OCI-LY1 (cell line): ENCODE results near the gene CEP104.

Source experiments
- H2AFZ ChIP-seq: fragments of 200-600 bp; sonication (generic), shearing (Covaris generic); 2 replicates; pipeline ENCODE4 v1.6.0; 2014; ENCODE audit warnings: antibody characterized with exemption, mild to moderate bottlenecking, low read length
- H3F3A ChIP-seq: fragments of 200-600 bp; sonication (generic), shearing (Covaris generic); 2 replicates; pipeline ENCODE4 v1.6.0; 2014; ENCODE audit warnings: mild to moderate bottlenecking, antibody characterized with exemption, low read length, moderate library complexity; ENCODE audit not compliant: insufficient read depth
- H3K27ac ChIP-seq: fragments of 200-600 bp; sonication (generic); 2 replicates; pipeline ENCODE4 v1.5.1; 2014; ENCODE audit warnings: low read length, mixed run types, mild to moderate bottlenecking, low read depth; ENCODE audit not compliant: poor library complexity, severe bottlenecking
- H3K27me3 ChIP-seq: fragments of 200-600 bp; sonication (generic); 2 replicates; pipeline ENCODE4 v1.6.0; 2014; ENCODE audit warnings: antibody characterized with exemption, mild to moderate bottlenecking, low read length, moderate library complexity; ENCODE audit not compliant: insufficient read depth
- H3K36me3 ChIP-seq: fragments of 200-600 bp; sonication (generic); 2 replicates; pipeline ENCODE4 v1.6.1; 2014; ENCODE audit warnings: mild to moderate bottlenecking, antibody characterized with exemption, low read length, moderate library complexity, mixed read lengths; ENCODE audit not compliant: insufficient read depth
- H3K4me1 ChIP-seq: fragments of 200-600 bp; sonication (generic); 2 replicates; pipeline ENCODE4 v1.5.1; 2014; ENCODE audit warnings: mild to moderate bottlenecking, low read length, moderate library complexity; ENCODE audit not compliant: insufficient read depth, severe bottlenecking
- H3K4me2 ChIP-seq: fragments of 200-600 bp; sonication (generic), shearing (Covaris generic); 2 replicates; pipeline ENCODE4 v1.6.1; 2014; ENCODE audit warnings: low read length
- H3K4me3 ChIP-seq: fragments of 200-600 bp; sonication (generic); 2 replicates; pipeline ENCODE4 v1.5.1; 2014; ENCODE audit warnings: low read length, low read depth, mild to moderate bottlenecking, mixed read lengths; ENCODE audit not compliant: poor library complexity, severe bottlenecking
- H3K79me2 ChIP-seq: fragments of 200-600 bp; shearing (Covaris generic); 2 replicates; pipeline ENCODE4 v1.6.1; 2016; ENCODE audit warnings: mixed run types, low read length, mixed read lengths; ENCODE audit not compliant: insufficient read depth
- H3K9ac ChIP-seq: fragments of 200-600 bp; sonication (generic), shearing (Covaris generic); 2 replicates; pipeline ENCODE4 v1.6.1; 2014; ENCODE audit warnings: mild to moderate bottlenecking, low read length, mixed read lengths
- H3K9me2 ChIP-seq: fragments of 200-600 bp; sonication (generic), shearing (Covaris generic); 2 replicates; pipeline ENCODE4 v1.6.1; 2014; ENCODE audit warnings: low read depth, mild to moderate bottlenecking, low read length, mixed read lengths
- H3K9me3 ChIP-seq: fragments of 200-600 bp; shearing (Covaris generic); 2 replicates; pipeline ENCODE4 v1.6.1; 2014; ENCODE audit warnings: low read length, mixed read lengths
- H4K20me1 ChIP-seq: fragments of 200-600 bp; sonication (generic), shearing (Covaris generic); 2 replicates; pipeline ENCODE4 v1.6.0; 2016; ENCODE audit warnings: mild to moderate bottlenecking, low read length; ENCODE audit not compliant: insufficient read depth
- EZH2 ChIP-seq: fragments of 200-600 bp; sonication (generic), shearing (Covaris generic); IDR thresholded peaks from 2 replicates; pipeline ENCODE4 v1.8.0; 2017; ENCODE audit warnings: borderline replicate concordance, mixed run types, mild to moderate bottlenecking, antibody characterized with exemption, low read length, moderate library complexity, mixed read lengths
- TF ChIP-seq, protein P1 (sequence below): fragments of 200-600 bp; sonication (generic), shearing (Covaris generic); IDR thresholded peaks from 2 replicates; pipeline ENCODE4 v1.5.1; 2017; ENCODE audit warnings: mild to moderate bottlenecking, antibody characterized with exemption, low read length, moderate library complexity, mixed read lengths

The CEP104 gene

GRCh38 chr1:3831689-3832088 is 25.3 kb downstream of the CEP104 start:
- H3K36me3 ChIP-seq = peaks cover 78% of the 10 kb centered on the region
- no peaks in the 10 kb centered on the region for H4K20me1 ChIP-seq
- no peaks in the 10 kb centered on the region for H3K27me3 ChIP-seq
- no peak overlapping the region for H3K9ac ChIP-seq
- no peak overlapping the region for H3K4me3 ChIP-seq
- no peaks in the 10 kb centered on the region for H3F3A ChIP-seq
- no peaks in the 10 kb centered on the region for H3K79me2 ChIP-seq
- H3K9me2 ChIP-seq = no peaks in the 10 kb centered on the region
- H3K4me2 ChIP-seq = no peak overlapping the region
- H3K9me3 ChIP-seq = no peaks in the 10 kb centered on the region
- TF ChIP-seq EZH2 = no peak
- TF ChIP-seq, protein P1, sequence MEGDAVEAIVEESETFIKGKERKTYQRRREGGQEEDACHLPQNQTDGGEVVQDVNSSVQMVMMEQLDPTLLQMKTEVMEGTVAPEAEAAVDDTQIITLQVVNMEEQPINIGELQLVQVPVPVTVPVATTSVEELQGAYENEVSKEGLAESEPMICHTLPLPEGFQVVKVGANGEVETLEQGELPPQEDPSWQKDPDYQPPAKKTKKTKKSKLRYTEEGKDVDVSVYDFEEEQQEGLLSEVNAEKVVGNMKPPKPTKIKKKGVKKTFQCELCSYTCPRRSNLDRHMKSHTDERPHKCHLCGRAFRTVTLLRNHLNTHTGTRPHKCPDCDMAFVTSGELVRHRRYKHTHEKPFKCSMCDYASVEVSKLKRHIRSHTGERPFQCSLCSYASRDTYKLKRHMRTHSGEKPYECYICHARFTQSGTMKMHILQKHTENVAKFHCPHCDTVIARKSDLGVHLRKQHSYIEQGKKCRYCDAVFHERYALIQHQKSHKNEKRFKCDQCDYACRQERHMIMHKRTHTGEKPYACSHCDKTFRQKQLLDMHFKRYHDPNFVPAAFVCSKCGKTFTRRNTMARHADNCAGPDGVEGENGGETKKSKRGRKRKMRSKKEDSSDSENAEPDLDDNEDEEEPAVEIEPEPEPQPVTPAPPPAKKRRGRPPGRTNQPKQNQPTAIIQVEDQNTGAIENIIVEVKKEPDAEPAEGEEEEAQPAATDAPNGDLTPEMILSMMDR = no peak
- H3K27ac ChIP-seq = no peak overlapping the region
- H2AFZ ChIP-seq = no peak overlapping the region
- no peaks in the 10 kb centered on the region for H3K4me1 ChIP-seq

DNA sequence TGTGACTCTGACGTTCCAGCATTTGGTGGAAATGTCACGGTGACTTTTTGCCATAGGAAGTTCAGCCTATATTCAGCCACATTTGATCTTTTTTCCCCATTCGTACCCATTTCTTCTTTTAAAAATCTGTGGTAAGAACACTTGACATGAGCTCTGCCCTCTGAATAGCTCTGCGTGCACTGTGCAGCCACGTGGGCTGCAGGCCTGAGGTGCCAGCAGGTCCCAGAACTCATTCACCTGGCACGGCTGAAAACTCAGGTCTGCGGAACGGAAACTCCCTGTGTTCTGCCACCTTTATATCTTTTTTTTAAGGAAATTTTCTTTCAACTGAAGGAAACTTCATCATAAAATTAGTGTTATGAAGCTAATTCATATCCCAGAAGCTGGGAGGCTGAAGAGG is 28.6 kb downstream of the CEP104 start:
- Histone ChIP-seq H3K9me2 (no peaks in the 10 kb centered on the region), H3K9ac (no peak overlapping the region), H3K36me3 (peaks cover 77% of the 10 kb centered on the region), H3K4me3 (no peak overlapping the region), H3K27ac (no peak overlapping the region), H2AFZ (no peak overlapping the region), H3K4me1 (no peaks in the 10 kb centered on the region), H4K20me1 (no peaks in the 10 kb centered on the region), H3K79me2 (no peaks in the 10 kb centered on the region), H3F3A (no peaks in the 10 kb centered on the region), H3K27me3 (no peaks in the 10 kb centered on the region), H3K9me3 (no peaks in the 10 kb centered on the region), H3K4me2 (no peak overlapping the region)
- no peak for TF ChIP-seq EZH2
- TF ChIP-seq, protein P1 = no peak

DNA sequence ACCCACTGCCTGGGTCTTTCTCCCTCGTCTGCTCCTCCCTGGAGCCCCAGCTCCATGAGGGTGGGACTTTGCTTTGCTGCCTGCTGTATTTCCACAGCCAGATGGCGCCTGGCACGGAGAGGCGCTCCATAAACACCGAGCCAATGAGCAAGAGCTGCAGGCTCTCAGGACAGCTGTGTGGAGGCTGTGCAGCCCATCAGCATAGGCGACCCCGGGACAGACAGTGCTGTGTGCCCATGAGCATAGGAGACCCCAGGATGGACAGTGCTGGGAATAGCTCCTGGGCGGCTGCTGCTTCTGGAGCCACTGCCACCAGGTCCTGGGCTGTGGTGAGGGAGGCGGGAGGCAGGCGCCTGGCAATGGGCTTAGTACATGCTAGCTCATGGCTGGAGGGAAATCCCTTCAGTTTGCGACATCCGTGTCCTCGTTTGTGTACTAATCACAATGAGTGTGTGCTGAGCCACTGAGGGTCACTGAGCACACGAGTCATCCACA is 29.2 kb downstream of the CEP104 start:
- H3K79me2 ChIP-seq = no peaks in the 10 kb centered on the region
- no peaks in the 10 kb centered on the region for H3K9me3 ChIP-seq
- H3K9ac ChIP-seq = no peak overlapping the region
- H3F3A ChIP-seq = no peaks in the 10 kb centered on the region
- H3K4me1 ChIP-seq = no peaks in the 10 kb centered on the region
- no peak overlapping the region for H3K4me3 ChIP-seq
- peaks cover 78% of the 10 kb centered on the region for H3K36me3 ChIP-seq
- H4K20me1 ChIP-seq = no peaks in the 10 kb centered on the region
- no peak overlapping the region for H3K4me2 ChIP-seq
- no peak for TF ChIP-seq EZH2
- TF ChIP-seq, protein P1 = no peak
- no peak overlapping the region for H2AFZ ChIP-seq
- H3K9me2 ChIP-seq = no peaks in the 10 kb centered on the region
- H3K27me3 ChIP-seq = no peaks in the 10 kb centered on the region
- H3K27ac ChIP-seq = no peak overlapping the region
